Chondrocyte (in vitro differentiated cells): ENCODE results near the gene CDC42. TPM values are rescaled to one million over a fixed set of nuclear protein-coding genes. Genes with fewer than 3 reads are reported as not detected.

Experiments
- DNase-seq: peaks from one replicate; pipeline ENCODE4 v3.0.0; 2021; ENCODE audit warnings: mixed read lengths, low spot score
- H3K27ac Mint-ChIP-seq: one replicate; pipeline ENCODE4 v1.8.0; 2021; ENCODE audit warnings: mild to moderate bottlenecking, moderate library complexity, mixed read lengths; ENCODE audit not compliant: unreplicated experiment
- H3K27me3 Mint-ChIP-seq: 2 replicates; pipeline ENCODE4 v1.8.0; 2021; ENCODE audit warnings: low read depth, mixed read lengths
- H3K36me3 Mint-ChIP-seq: 2 replicates; pipeline ENCODE4 v1.8.0; 2021; ENCODE audit warnings: low read depth, mixed read lengths
- H3K4me1 Mint-ChIP-seq: 2 replicates; pipeline ENCODE4 v1.8.0; 2021; ENCODE audit warnings: low read depth, mild to moderate bottlenecking, mixed read lengths
- H3K4me3 Mint-ChIP-seq: one replicate; pipeline ENCODE4 v1.8.0; 2021; ENCODE audit warnings: mild to moderate bottlenecking, moderate library complexity, mixed read lengths; ENCODE audit not compliant: unreplicated experiment
- H3K9me3 Mint-ChIP-seq: 2 replicates; pipeline ENCODE4 v1.8.0; 2021; ENCODE audit warnings: low read depth, mixed read lengths
- total RNA-seq: library from RNA; stranded (reverse); gene quantifications from 3 replicates; pipeline ENCODE4 v1.2.1, GENCODE V29; 2021
- TF ChIP-seq, protein P1 (sequence below): fragments of 200-600 bp; sonication (generic); IDR thresholded peaks from 2 replicates; pipeline ENCODE4 v1.5.0; 2021; ENCODE audit warnings: antibody characterized with exemption, mild to moderate bottlenecking, moderate library complexity

Gene CDC42
- total RNA-seq, 1 donor from 2014 or later = 272 TPM

DNA sequence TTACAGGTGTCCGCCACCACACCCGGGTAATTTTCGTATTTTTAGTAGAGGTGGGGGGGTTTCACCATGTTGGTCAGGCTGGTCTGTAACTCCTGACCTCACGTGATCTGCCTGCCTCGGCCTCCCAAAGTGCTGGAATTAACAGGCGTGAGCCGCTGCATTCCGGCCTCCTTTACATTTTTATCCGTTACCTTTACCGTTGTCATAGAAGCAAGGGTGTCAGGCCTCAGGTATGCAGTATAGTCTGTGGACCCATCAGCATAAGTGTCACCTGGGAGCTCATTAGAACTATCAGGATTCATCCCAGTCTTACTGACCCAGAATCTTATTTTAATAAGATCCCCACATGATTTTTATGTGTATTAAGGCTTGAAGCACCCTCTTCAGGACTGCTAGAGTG lies 5.4 kb downstream of the CDC42 start:
- no peak for DNase-seq
- Mint-ChIP-seq H3K9me3 (no peaks in the 10 kb centered on the region), H3K27me3 (no peaks in the 10 kb centered on the region), H3K36me3 (no peaks in the 10 kb centered on the region), H3K4me1 (peaks cover 61% of the 10 kb centered on the region), H3K27ac (peak overlapping the region; percentile 75), H3K4me3 (no peak overlapping the region)
- TF ChIP-seq, protein P1, sequence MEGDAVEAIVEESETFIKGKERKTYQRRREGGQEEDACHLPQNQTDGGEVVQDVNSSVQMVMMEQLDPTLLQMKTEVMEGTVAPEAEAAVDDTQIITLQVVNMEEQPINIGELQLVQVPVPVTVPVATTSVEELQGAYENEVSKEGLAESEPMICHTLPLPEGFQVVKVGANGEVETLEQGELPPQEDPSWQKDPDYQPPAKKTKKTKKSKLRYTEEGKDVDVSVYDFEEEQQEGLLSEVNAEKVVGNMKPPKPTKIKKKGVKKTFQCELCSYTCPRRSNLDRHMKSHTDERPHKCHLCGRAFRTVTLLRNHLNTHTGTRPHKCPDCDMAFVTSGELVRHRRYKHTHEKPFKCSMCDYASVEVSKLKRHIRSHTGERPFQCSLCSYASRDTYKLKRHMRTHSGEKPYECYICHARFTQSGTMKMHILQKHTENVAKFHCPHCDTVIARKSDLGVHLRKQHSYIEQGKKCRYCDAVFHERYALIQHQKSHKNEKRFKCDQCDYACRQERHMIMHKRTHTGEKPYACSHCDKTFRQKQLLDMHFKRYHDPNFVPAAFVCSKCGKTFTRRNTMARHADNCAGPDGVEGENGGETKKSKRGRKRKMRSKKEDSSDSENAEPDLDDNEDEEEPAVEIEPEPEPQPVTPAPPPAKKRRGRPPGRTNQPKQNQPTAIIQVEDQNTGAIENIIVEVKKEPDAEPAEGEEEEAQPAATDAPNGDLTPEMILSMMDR = no peak

GRCh38 chr1:22064751-22065402 lies 12.4 kb downstream of the CDC42 start:
- H3K36me3 Mint-ChIP-seq = peaks cover 1% of the 10 kb centered on the region
- peak overlapping the region; percentile 27 for H3K27ac Mint-ChIP-seq

DNA sequence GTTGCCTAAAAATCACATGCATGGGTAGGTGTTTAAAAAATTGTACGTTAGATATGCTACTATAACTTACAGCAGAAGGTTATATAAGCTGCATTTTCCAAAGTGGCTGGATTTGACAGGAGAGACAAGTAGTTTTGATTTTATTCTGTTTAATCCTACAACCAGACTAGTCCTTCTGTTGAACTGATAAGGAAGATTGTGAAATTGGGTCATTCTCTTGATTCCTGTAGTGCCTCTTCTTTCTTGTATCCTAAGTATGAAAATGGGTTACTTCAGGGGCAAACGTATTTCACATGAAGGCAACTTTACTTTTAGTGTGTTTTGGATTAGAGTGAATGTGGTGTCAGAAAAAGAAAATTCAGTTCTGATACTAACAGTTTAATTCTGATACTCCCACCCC lies 19.0 kb downstream of the CDC42 start:
- no peak for DNase-seq
- Mint-ChIP-seq H3K27me3 (no peaks in the 10 kb centered on the region), H3K36me3 (no peaks in the 10 kb centered on the region), H3K27ac (no peak overlapping the region), H3K4me3 (no peak overlapping the region), H3K4me1 (peaks cover 77% of the 10 kb centered on the region), H3K9me3 (no peaks in the 10 kb centered on the region)
- TF ChIP-seq, protein P1 = no peak

More at GRCh38 chr1:22064751-22065402, 12.4 kb downstream of the CDC42 start:
- TF ChIP-seq, protein P1 = no peak
- Mint-ChIP-seq H3K4me1 (peaks cover 77% of the 10 kb centered on the region), H3K27me3 (no peaks in the 10 kb centered on the region), H3K4me3 (no peak overlapping the region), H3K9me3 (no peaks in the 10 kb centered on the region)
- no peak for DNase-seq

GRCh38 chr1:22074803-22075202 lies 22.3 kb downstream of the CDC42 start:
- Mint-ChIP-seq H3K27me3 (no peaks in the 10 kb centered on the region), H3K4me1 (peaks cover 75% of the 10 kb centered on the region), H3K4me3 (no peak overlapping the region), H3K9me3 (no peaks in the 10 kb centered on the region), H3K27ac (peak overlapping the region; percentile 6), H3K36me3 (peaks cover 11% of the 10 kb centered on the region)
- DNase-seq = no peak
- TF ChIP-seq, protein P1 = no peak

GRCh38 chr1:22075718-22076117 lies 23.2 kb downstream of the CDC42 start:
- TF ChIP-seq, protein P1 = no peak
- H3K36me3 Mint-ChIP-seq = peaks cover 11% of the 10 kb centered on the region
- no peaks in the 10 kb centered on the region for H3K9me3 Mint-ChIP-seq
- no peaks in the 10 kb centered on the region for H3K27me3 Mint-ChIP-seq
- peaks cover 69% of the 10 kb centered on the region for H3K4me1 Mint-ChIP-seq
- H3K4me3 Mint-ChIP-seq = no peak overlapping the region
- H3K27ac Mint-ChIP-seq = peak overlapping the region; percentile 42
- no peak for DNase-seq
